NCI-H1436 (cell line): ENCODE data around the gene IL18RAP.

Experiments used
- DNase-seq: peaks from one replicate; lab custom pipeline; 2025; lab: John Stamatoyannopoulos, UW

Gene IL18RAP

DNA sequence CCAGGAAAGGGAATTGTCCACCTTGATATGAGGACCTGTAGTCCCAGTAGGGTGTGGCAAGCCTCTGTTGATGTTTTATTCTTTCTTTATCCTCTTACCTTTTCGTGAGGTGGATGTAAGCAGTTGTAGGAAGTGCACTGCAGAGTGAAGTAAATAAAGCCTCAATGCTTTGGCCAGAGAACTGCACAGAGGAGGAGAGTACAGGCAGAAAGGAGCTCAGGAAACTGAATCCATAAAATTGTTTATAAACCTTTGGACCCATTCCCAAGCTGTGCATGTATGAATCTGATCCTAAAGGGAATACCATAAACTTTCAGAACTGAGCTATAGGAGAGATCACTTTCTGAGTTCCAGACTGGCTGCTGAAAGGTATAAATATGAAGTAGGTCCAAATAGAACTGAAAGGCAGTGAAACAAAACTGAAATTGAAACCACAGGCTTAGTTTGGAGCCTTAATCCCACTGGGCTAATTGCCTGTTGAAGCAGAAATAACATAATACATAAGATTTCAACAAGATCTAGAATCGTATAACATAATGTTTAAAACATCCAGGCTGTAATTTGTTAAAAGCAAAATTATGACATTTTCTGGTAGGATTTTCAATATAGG lies 32.2 kb downstream of the IL18RAP start:
- no peak for DNase-seq

DNA sequence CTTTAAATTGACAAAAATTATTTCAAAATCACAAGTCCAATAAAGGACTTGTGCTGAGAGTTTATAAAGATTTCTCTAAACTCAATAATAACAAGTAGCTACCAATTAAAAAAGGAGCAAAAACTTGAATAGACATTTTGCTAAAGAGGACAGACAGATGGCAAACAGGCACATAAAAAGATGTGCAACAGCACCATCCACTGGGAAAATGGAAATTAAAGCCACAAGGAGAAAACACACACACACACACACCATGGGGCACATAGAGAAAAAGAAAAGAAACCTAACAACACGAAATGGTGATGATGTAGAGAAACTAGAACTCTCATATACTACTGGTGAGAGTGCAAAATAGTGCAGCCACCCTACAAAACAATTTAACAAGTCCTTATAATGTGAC lies 37.5 kb downstream of the IL18RAP start:
- DNase-seq, result no peak

DNA sequence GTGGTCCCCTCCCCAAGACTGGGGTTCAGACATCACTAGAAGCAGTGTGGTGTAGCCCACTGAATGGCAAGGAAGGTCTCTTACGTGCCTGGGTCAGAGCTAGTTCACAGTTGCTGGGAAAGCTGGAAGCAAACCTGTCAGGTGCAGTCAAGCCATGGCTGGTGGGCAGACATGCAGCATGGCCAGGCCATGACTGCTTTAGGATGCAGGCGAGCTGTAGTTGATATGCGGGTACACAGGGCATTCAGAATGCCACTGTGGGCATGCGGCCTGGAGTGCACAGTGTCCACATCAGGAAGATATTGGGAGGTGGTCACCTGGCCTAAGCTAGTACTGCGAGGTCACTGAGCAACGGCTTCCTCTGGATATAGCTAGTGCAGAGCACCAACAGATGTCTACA lies 38.2 kb downstream of the IL18RAP start:
- no peak for DNase-seq

DNA sequence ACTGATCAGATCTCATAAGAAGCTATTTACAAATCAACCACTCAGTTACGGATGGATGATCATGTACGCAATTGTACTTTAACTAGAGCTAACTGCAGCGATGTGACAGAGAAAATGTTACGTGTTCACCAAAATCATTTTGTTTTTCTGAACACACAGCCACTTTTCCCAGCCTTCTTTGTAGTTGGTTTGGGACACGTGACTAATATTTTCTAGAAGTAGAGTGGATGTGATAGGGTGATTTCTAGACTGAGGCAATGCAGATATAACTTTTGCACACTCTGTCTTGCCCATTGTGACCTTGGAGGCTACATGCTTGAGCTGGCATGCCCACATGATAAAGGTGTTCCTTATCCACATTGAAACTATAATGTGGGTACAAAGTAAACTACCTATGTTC lies 40.2 kb downstream of the IL18RAP start:
- DNase-seq, result no peak

DNA sequence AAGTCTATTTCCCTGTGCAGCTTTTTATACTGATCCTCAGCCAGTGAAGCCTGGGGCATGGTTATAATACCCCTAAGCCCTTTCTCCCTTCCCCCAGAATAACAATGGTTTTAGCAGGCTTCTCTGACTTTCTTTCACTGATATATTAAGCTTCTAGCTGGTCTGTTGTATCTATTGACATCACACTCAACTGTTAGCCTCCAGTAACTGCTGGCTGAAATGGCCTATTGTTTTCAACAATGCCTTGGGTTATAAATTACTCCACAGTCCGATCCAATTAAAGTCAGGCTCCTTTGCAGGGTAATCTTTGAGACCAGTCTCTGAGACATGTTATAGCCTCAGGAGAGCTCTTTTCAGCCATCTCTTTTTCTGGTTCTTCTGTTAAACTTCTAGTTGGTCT lies 47.2 kb downstream of the IL18RAP start:
- no peak for DNase-seq

DNA sequence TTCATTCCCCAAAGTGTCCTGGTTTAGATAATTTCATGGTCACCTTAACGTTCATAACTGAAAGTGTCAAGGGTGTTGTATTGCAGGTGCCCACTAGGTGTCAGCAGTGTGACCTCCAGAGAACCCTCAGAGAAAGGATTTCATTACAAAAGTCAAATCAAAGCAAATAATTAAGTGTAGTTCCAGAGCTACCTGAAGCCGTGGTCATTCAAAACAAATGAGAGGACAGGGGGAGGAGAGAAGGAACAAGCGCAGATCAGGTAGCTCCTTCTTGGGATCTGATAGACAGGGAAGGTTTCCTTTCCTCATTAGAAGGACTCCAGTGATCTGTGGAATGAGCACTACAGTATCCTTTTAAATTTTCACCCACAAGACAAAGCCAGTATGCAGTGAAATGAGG lies 50.1 kb downstream of the IL18RAP start, which contains the start of gene SLC9A4:
Gene SLC9A4, plus strand, starts transcription at position 207 of the 400 bp plus-strand sequence. CDS start 534 bp downstream, outside the sequence.
- no peak for DNase-seq

DNA sequence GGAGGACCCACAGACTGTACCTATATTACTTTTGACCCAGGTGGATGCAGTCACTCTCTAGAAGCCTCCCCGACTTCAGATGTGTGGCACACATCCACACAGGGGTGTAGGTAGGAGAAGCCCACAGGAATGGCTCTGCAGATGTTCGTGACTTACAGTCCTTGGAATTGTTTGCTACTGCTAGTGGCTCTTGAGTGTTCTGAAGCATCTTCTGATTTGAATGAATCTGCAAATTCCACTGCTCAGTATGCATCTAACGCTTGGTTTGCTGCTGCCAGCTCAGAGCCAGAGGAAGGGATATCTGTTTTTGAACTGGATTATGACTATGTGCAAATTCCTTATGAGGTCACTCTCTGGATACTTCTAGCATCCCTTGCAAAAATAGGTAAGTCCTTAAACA lies 50.7 kb downstream of the IL18RAP start:
- DNase-seq, result no peak

DNA sequence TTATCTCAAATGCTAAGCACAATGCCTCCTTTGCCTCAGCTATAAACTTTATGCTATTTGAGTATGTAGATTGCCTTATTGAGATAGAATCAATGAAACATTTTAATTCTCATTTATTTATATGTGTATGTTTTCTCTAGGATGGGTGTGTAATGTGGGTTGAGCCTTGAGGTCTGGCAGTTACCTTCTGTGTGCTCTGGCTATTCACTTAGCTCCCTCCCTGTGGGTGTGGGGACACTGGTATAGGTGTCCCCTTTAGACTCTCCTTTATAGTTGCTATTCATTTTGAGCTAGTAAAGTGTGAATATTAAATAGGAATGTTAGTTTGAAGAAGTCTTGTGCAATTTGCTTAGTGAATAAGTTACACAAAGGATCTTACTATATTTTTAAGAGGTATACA lies 51.8 kb downstream of the IL18RAP start:
- no peak for DNase-seq

DNA sequence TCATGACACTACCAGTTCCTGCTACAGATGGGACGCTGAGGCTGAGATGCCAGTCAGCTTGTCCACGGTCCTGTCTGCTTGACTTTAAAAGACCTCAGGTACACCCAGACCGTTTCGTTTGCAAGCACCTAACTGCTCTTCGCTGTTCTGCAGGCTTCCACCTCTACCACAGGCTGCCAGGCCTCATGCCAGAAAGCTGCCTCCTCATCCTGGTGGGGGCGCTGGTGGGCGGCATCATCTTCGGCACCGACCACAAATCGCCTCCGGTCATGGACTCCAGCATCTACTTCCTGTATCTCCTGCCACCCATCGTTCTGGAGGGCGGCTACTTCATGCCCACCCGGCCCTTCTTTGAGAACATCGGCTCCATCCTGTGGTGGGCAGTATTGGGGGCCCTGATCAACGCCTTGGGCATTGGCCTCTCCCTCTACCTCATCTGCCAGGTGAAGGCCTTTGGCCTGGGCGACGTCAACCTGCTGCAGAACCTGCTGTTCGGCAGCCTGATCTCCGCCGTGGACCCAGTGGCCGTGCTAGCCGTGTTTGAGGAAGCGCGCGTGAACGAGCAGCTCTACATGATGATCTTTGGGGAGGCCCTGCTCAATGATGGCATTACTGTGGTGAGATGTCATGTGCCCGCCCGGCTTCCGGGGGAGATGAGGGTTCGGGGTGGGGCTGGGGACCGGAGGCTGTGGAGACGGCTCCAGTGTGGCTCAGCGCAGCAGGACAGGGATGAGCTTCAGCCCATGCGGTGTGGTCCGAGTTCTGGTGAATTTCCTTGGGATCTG lies 55.9 kb downstream of the IL18RAP start:
- no peak for DNase-seq

DNA sequence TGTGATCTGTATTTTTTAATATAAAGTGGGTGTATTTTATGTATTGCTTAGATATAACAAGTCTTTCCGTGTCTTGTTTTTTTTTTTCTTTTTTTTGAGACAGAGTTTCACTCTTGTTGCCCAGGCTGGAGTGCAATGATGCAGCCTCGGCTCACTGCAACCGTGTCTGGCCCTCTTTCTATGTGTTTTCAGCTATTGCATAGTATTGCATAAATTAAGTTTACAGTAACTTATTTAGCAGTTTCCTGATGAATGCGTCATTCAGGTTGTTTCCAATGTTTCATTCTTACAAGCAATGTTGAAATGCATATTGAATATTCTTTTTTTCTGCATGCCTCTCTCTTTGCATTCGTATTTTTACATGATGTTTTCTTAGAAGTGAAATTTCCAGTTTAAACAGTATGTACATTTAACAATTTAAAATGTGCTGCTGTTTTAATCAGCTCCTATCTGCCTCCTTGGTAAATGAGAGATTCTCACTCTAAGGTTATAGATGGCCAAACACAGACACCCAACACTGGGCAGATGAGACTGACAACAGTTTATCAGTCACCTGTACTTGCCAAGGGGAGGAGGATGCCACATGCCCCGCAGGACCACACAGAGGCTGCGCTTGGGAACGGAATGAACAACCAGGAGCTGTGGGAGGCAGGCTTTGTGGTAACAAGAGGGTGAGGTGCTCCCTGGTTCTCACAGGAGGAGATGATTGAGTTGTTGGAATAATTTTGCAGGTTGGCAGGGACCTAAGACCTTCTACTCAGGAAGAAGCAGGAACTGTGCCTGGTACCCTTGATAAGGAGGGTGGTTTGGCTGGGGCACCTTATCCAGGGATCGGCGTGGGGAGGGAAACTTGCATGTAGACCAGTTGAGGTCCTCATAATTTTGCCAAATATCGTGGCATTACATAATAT lies 57.6 kb downstream of the IL18RAP start:
- no peak for DNase-seq

DNA sequence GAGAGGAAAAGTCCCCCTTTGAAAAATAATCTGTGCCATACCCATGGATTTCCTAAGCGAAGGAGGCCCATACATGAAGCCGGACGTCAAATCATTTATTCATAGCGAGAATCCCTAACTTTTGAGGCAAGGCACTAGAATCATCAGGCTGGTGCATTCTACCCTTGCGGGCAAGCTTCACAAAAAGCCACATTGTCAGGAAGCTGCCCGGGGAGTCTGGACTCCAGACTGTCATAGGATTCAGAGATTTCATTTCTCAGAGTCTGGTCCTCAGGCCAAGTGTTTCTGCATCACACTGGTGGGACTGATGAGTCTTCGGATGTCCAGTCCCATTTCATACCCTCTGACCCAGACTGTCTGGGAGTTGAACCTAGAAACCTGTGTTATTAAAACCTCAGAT lies 59.0 kb downstream of the IL18RAP start:
- DNase-seq, result no peak

DNA sequence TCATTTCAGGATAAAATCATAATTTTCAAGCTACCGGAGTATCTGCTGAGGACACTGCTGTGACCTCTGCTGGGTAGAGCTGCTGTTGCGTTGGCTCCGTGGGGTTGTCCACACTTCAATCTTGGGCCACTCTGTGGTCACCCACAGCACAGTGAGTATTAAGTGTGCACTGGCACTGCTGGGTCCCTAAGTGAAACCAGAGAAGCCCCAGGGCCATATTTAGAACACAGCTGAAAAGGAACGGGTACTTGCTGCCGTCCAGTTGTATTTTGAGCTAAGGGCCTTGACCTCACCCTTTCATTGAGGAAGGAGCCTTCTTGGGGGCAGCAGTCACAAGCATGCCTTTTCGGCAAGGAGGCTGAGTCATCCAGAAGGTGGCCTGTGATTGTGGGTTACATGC lies 60.1 kb downstream of the IL18RAP start:
- DNase-seq, result no peak

DNA sequence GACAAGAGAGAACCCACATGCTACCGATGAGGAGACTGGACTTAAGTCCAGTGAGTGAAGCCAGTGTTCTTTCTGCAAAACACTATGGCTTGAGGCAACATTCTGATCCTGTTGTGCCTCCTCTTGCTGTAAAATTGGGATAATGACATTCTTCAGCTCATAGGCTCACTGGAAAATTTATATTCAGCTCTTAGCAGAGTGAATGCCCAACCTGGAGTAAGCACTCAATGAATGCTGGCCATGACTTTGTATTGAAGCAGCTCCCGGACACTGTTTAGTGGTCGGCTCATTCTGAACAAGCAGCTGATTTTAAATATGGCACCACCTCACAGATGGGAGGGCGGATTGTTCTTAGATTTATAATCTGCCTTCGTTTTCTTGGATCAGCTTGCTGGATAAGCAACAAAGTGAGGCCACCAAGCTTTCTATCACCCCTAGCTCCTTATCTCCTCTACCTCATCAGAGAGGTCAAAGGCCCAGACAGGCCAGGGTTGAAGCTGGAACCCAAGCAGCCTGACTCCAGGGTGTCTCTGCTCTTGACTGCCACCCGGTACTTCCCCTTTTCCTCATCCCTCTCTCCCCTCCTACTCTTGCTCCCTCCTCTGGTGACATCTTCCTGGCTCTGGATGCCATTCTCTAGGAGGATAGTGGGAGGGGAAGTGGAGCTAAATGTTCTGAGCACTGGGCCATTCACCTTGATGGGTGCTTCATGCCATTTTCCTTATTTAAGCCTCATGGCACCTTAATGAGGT lies 61.5 kb downstream of the IL18RAP start:
- DNase-seq, result no peak

DNA sequence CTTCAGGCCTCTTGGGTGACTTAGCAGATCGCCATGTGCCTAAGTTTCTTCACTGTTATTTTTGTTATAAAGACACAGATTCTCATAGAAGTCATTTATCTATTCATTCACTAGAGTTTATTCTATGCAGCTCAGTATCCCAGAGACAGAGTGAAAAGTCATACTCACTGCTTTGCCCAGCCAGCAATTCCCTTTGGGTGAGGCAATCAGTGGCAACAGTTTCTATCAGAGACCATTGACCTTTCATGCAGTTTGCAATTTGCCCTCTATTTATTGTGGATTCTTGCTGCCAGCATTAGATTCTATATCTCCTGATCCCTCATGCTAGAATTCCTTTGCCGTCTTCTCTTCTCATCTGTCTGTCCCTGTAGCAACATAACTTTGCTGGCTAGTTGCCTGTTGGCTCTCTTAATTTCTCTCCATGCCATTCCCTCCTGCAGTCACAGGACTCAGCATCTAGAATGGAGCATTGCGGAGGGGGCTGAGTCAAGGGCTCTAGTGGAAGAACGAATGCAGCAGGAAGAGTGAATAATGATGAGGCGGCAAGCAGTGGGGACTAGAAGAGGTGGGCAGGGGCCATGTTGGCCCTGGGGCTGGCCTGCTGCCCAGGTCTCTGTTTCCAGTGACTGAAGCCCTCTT lies 62.3 kb downstream of the IL18RAP start:
- DNase-seq, result no peak

DNA sequence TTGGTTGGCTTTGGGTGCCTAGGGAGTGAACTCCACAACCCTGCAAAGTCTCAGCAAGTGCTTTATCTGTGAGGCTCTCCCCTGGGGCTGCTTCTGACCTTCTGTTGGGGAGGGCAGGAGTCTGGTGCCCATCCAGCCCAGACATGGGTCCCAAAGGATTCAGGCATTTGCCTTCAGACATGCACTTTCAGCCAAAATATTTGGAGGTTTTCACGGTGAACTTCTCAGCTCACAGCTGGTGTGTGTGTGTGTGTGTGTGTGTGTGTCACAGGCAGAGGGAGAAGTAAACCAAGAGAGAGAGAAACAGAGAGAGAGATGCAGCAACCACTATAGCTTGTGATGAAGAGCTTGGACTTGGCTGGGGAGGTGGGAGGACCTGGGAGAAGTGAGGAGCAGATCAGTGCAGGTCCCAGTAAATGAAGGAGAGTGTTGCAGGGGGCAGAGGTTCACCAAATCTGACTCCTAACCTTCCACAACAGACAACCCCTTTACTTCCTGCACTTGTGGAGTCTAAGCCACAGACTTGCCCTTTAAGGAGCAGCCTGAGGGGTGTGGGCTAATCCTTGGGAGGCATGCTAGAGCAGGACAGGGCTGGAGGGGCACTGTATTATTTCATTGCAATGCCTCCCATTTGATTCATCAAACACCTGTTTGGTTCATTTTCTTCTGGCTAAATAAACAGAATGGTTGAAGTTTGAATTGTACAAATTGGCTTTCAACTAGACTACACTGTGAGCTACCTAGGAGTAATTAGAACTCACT lies 64.2 kb downstream of the IL18RAP start:
- no peak for DNase-seq

DNA sequence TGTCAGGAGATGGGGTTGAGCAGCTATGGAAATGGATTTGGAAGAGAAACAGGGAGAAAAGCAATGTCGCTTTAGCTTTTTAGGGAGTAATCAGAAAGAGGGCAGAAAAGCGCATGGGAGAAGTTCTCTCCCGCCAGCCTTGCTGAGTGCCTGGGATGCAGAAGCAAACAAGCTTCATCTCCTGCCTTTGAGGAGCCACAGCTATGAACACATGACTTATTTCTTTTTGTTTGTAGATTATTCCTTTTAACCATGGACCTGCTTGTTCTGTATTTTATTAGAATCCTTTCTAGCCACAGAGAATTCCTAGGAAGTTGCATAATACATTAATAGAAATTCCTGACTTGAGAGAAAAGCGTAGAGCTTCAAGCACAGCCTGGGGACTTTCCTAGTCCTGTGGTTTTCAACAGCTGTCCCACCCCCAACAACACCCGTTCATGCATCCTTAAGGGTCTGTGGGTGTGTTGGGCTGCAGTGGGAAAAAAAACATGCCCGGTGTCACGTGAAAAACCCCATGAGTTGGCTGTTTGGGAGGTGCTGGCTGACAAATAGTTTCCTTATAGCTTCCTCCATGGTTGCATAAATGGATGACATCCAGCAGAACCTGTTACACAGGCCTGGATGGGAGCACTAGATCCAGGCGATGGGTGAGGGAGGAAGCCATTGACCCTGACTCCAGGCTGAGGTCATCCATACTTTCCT lies 65.0 kb downstream of the IL18RAP start:
- DNase-seq, result no peak

DNA sequence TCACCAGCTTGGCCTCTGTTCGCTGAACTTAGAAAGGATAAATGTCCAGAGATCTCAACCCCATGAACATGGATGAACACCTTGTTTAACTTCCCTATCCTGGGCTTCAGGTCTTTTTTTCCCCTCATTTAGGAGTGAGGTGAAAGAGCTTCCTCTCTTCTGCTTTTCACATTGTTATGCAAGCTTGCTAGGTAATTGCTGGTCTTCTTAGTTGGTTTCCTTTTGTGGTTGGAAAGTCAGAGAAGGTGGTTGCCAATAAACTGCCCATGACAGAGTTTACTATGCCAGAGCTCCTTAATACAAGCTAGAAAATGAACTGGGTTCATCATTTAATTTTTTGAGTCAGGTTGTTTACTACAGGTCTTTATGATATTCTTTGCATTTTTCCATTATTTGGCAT lies 66.7 kb downstream of the IL18RAP start:
- DNase-seq, result no peak

DNA sequence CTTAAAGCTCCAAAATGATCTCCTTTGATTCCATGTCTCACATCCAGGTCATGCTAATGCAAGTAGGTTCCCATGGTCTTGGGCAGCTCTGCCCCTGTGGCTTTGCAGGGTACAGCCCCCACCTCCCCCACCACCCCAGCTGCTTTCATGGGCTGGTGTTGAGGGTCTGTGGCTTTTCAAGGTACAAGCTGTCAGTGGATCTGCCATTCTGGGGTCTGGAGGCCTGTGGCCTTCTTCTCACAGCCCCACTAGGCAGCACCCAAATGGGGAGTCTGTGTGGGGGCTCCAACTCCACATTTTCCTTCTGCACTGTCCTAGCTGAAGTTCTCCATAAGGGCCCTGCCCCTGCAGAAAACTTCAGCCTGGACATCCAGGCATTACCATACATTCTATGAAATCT lies 69.0 kb downstream of the IL18RAP start:
- no peak for DNase-seq

DNA sequence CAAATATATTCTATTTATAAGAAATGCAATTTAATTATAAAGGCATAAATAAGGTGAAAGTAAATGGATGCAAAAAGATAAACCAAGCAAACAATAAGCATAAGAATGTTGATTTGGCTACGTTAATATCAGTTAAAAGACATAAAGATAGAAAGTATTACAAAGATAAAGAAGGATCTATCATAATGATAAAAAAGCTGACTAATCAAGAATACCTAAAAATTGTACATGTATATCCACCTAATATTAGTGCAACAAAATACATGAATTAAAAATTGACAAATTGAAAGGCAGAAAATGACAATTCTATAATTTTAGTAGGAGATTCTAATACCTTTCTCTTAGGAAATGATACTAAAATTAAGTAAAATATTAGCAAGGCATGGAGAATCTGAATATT lies 71.6 kb downstream of the IL18RAP start:
- DNase-seq, result no peak

DNA sequence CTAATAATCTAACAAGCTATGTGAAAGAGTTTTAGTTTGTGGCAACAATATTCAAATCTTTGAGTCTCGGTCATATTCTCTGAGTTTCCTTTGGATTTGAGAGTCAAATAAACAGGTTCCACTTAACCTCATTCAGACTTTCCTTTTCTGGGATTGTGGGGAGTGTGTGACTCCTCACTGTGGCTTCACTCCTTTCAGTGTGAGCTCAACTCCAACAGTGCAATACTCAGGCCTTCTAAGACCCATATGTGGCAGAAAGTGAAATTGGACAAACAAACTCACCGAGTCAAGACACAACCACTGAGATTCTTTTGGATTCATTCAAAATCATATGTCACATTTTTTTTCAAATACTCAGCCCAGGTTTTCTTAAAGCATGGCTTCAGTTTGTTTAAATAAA lies 75.5 kb downstream of the IL18RAP start:
- DNase-seq, result no peak
